GM23338 (cell line): ENCODE measurements around the gene JAM3.

Source experiments
- CREB1 ChIP-seq: fragments of 250-450 bp; sonication (Bioruptor Pico); IDR thresholded peaks from 2 replicates; pipeline ENCODE4 v1.5.0; 2020; ENCODE audit warnings: low read depth, mild to moderate bottlenecking, moderate library complexity
- CTCF ChIP-seq, 2 experiments: fragments of 200-600 bp in 1 of 2; sonication (generic) in 1 of 2; conservative IDR thresholded peaks; 2 replicates each; pipeline versions ENCODE4 v1.5.1 to v1.6.1; 2016 to 2017; ENCODE audit warnings: antibody characterized with exemption in 2 of 2, low read depth in 2 of 2, mild to moderate bottlenecking in 2 of 2, moderate library complexity in 1 of 2
- EZH2 ChIP-seq: fragments of 200-600 bp; sonication (generic); IDR thresholded peaks from one replicate; pipeline ENCODE4 v1.8.0; 2017; ENCODE audit warnings: antibody characterized with exemption, mild to moderate bottlenecking, low read depth; ENCODE audit not compliant: unreplicated experiment
- EZH2phosphoT487 ChIP-seq: fragments of 200-600 bp; sonication (generic); IDR thresholded peaks from one replicate; pipeline ENCODE4 v1.8.1; 2018; ENCODE audit warnings: antibody characterized with exemption; ENCODE audit not compliant: unreplicated experiment
- POLR2AphosphoS5 ChIP-seq: IDR thresholded peaks from 2 replicates; pipeline ENCODE4 v1.6.1; 2016; ENCODE audit warnings: antibody characterized with exemption, low read depth
- TF ChIP-seq, protein P1 (sequence below): IDR thresholded peaks from one replicate; pipeline ENCODE4 v1.6.1; 2018; ENCODE audit warnings: antibody characterized with exemption; ENCODE audit not compliant: unreplicated experiment

GRCh38 chr11:134151083-134151747 is 82.3 kb downstream of the JAM3 start:
- TF ChIP-seq EZH2 (no peak), CTCF (conservative IDR thresholded peaks at IDR 0.05; ENCODE audit: low read depth in 2 of 2) (no peak), EZH2phosphoT487 (no peak), POLR2AphosphoS5 (no peak), CREB1 (CRISPR knock-in tag) (no peak)
- TF ChIP-seq, protein P1, sequence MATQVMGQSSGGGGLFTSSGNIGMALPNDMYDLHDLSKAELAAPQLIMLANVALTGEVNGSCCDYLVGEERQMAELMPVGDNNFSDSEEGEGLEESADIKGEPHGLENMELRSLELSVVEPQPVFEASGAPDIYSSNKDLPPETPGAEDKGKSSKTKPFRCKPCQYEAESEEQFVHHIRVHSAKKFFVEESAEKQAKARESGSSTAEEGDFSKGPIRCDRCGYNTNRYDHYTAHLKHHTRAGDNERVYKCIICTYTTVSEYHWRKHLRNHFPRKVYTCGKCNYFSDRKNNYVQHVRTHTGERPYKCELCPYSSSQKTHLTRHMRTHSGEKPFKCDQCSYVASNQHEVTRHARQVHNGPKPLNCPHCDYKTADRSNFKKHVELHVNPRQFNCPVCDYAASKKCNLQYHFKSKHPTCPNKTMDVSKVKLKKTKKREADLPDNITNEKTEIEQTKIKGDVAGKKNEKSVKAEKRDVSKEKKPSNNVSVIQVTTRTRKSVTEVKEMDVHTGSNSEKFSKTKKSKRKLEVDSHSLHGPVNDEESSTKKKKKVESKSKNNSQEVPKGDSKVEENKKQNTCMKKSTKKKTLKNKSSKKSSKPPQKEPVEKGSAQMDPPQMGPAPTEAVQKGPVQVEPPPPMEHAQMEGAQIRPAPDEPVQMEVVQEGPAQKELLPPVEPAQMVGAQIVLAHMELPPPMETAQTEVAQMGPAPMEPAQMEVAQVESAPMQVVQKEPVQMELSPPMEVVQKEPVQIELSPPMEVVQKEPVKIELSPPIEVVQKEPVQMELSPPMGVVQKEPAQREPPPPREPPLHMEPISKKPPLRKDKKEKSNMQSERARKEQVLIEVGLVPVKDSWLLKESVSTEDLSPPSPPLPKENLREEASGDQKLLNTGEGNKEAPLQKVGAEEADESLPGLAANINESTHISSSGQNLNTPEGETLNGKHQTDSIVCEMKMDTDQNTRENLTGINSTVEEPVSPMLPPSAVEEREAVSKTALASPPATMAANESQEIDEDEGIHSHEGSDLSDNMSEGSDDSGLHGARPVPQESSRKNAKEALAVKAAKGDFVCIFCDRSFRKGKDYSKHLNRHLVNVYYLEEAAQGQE, result no peak
